Natural killer cell (primary cell): ENCODE measurements around the gene ZNF24. TPM values are rescaled to one million over a fixed set of nuclear protein-coding genes. Genes with fewer than 3 reads are reported as not detected.

Source experiments
- ATAC-seq, 3 donors: fragments of 150-1000 bp in 2 of 3; fragments of 200-7000 bp in 1 of 3; cut with Tn5 transposase; 1 replicate in 1 of 3; 2 replicates in 2 of 3; pipeline ENCODE4 v1.10.0; 2021; ENCODE audit warnings: mild to moderate bottlenecking in 2 of 3, moderate library complexity in 2 of 3
- DNase-seq, 2 donors: peaks; one replicate each; pipeline versions ENCODE4 v3.0.0 to v3.0.0-alpha.2; 2013 to 2021; ENCODE audit warnings: mixed read lengths in 1 of 2
- H3K27ac ChIP-seq: one replicate; pipeline ENCODE4 v1.5.1; 2013; ENCODE audit warnings: mild to moderate bottlenecking, low read length
- H3K27me3 ChIP-seq: one replicate; pipeline ENCODE4 v1.6.1; 2013; ENCODE audit warnings: low read length; ENCODE audit not compliant: control insufficient read depth, insufficient read depth
- H3K36me3 ChIP-seq: one replicate; pipeline ENCODE4 v1.6.1; 2013; ENCODE audit warnings: low read length; ENCODE audit not compliant: control insufficient read depth, insufficient read depth
- H3K4me1 ChIP-seq: one replicate; pipeline ENCODE4 v1.6.1; 2013; ENCODE audit warnings: low read length; ENCODE audit not compliant: control insufficient read depth, insufficient read depth
- H3K4me3 ChIP-seq: one replicate; pipeline ENCODE4 v1.5.1; 2013; ENCODE audit warnings: low read length
- H3K9me3 ChIP-seq: one replicate; pipeline ENCODE4 v1.6.1; 2013; ENCODE audit warnings: low read length; ENCODE audit not compliant: control insufficient read depth, insufficient read depth
- H3K27ac Mint-ChIP-seq, 2 donors: one replicate each; pipeline ENCODE4 v1.8.0; 2022; ENCODE audit warnings: mild to moderate bottlenecking in 2 of 2, mixed read lengths in 2 of 2, moderate library complexity in 1 of 2
- H3K27me3 Mint-ChIP-seq, 2 donors: one replicate each; pipeline ENCODE4 v1.8.0; 2022; ENCODE audit warnings: low read depth in 2 of 2, mixed read lengths in 2 of 2
- H3K36me3 Mint-ChIP-seq: one replicate; pipeline ENCODE4 v1.8.0; 2022; ENCODE audit warnings: mixed read lengths
- H3K4me1 Mint-ChIP-seq, 2 donors: one replicate each; pipeline ENCODE4 v1.8.0; 2022; ENCODE audit warnings: mixed read lengths in 2 of 2
- H3K4me3 Mint-ChIP-seq: one replicate; pipeline ENCODE4 v1.8.0; 2022; ENCODE audit warnings: mild to moderate bottlenecking, moderate library complexity, mixed read lengths
- H3K9me3 Mint-ChIP-seq, 2 donors: one replicate each; pipeline ENCODE4 v1.8.0; 2022; ENCODE audit warnings: mixed read lengths in 2 of 2
- CTCF ChIP-seq: fragments of 200-600 bp; IDR thresholded peaks from one replicate; pipeline ENCODE4 v1.8.0; 2022; ENCODE audit warnings: antibody characterized with exemption
- WGBS: methylation state at CpG from one replicate; pipeline ENCODE4 v1.1.7; 2013; ENCODE audit warnings: missing lambda C conversion rate; ENCODE audit not compliant: insufficient coverage; 5-methylcytosine and 5-hydroxymethylcytosine counted together
- intact Hi-C: fragments of 100-400 bp; cut with micrococcal nuclease; formaldehyde crosslinking; loops from one replicate; pipeline ENCODE4 v1.14.2; 2022
- total RNA-seq, 4 donors: library from RNA; stranded (reverse); fragments of 120-200 nt in 1 of 4; gene quantifications; one replicate each; pipeline versions ENCODE4 v1.2.3 to v1.2.4, GENCODE V29; 2013 to 2022

ZNF24 gene
- total RNA-seq, 3 donors from 2014 or later (not counting 1 experiment from before 2014, with no cell fraction given), result 50.4 to 63.9 (median 58.2) TPM

GRCh38 chr18:35377875-35378573 is 33.8 kb upstream of the ZNF24 start:
- H3K9me3 ChIP-seq, result no peaks in the 10 kb centered on the region
- intact Hi-C loops, result loop anchor here (2.0 kb wide), 1 partner anchor 33 kb away; the partner anchor contains the start of gene ZNF24
- ATAC-seq (no peak), DNase-seq (no peak)
- no peaks in the 10 kb centered on the region for H3K27me3 ChIP-seq
- H3K36me3 Mint-ChIP-seq, result no peaks in the 10 kb centered on the region
- peak overlapping the region; percentile 75 for H3K4me3 Mint-ChIP-seq
- no peak for TF ChIP-seq CTCF
- H3K4me1 Mint-ChIP-seq, result peaks cover 5 to 13% of the 10 kb centered on the region in 2 donors
- WGBS, result 91% methylated on average over 9 of the region's 14 CpGs
- H3K27ac Mint-ChIP-seq, result peak overlapping the region; percentile 17 to 88
- peaks cover 10% of the 10 kb centered on the region for H3K4me1 ChIP-seq
- H3K4me3 ChIP-seq, result no peak overlapping the region
- no peaks in the 10 kb centered on the region for H3K27me3 Mint-ChIP-seq
- H3K27ac ChIP-seq, result no peak overlapping the region
- no peaks in the 10 kb centered on the region for H3K36me3 ChIP-seq
- no peaks in the 10 kb centered on the region for H3K9me3 Mint-ChIP-seq

GRCh38 chr18:35376742-35377695 is 32.8 kb upstream of the ZNF24 start, which contains the start of gene ZNF396:
TSS of gene ZNF396 (minus strand) at chr18:35377337. CDS start at chr18:35374292, 3,045 bp downstream.
- H3K27ac Mint-ChIP-seq, result peak within 1 kb of the TSS; percentile 59 to 88
- no peaks in the 10 kb centered on the region for H3K27me3 Mint-ChIP-seq
- no peaks in the 10 kb centered on the region for H3K36me3 ChIP-seq
- DNase-seq (peak; percentile 68 to 82), ATAC-seq (peak; percentile 80 to 84 (median 81))
- no peaks in the 10 kb centered on the region for H3K9me3 ChIP-seq
- H3K4me1 ChIP-seq, result peaks cover 10% of the 10 kb centered on the region
- 4% methylated on average over 78 of the region's 78 CpGs for WGBS
- H3K9me3 Mint-ChIP-seq, result no peaks in the 10 kb centered on the region
- peak within 1 kb of the TSS; percentile 78 for H3K4me3 ChIP-seq
- peaks cover 5 to 13% of the 10 kb centered on the region in 2 donors for H3K4me1 Mint-ChIP-seq
- H3K4me3 Mint-ChIP-seq, result peak within 1 kb of the TSS; percentile 89
- intact Hi-C loops, result loop anchor here (2.0 kb wide), 1 partner anchor 32 kb away; the partner anchor contains the start of gene ZNF24
- no peak within 1 kb of the TSS for H3K27ac ChIP-seq
- H3K27me3 ChIP-seq, result no peaks in the 10 kb centered on the region
- no peaks in the 10 kb centered on the region for H3K36me3 Mint-ChIP-seq
- TF ChIP-seq CTCF, result no peak

- no peaks in the 10 kb centered on the region for H3K27me3 Mint-ChIP-seq
- whole genome bisulfite sequencing, result 4% methylated on average over 13 of the region's 13 CpGs
- Histone ChIP-seq H3K27ac (no peak overlapping the region), H3K4me3 (peak overlapping the region; percentile 78), H3K4me1 (peaks cover 10% of the 10 kb centered on the region), H3K36me3 (no peaks in the 10 kb centered on the region), H3K9me3 (no peaks in the 10 kb centered on the region), H3K27me3 (no peaks in the 10 kb centered on the region)
- TF ChIP-seq CTCF, result no peak
- H3K27ac Mint-ChIP-seq, result peak overlapping the region; percentile 59 to 88
- peak overlapping the region; percentile 89 for H3K4me3 Mint-ChIP-seq
- intact Hi-C loops, result loop anchor here (2.0 kb wide), 1 partner anchor 32 kb away; the partner anchor contains the start of gene ZNF24
- DNase-seq, result peak in 1 of 2 donors; percentile 45
- peaks cover 5 to 13% of the 10 kb centered on the region in 2 donors for H3K4me1 Mint-ChIP-seq
- H3K9me3 Mint-ChIP-seq, result no peaks in the 10 kb centered on the region
- peak; percentile 53 to 73 (median 64) for ATAC-seq
- no peaks in the 10 kb centered on the region for H3K36me3 Mint-ChIP-seq
Observed at GRCh38 chr18:35376393-35376741, 32.1 kb upstream of the ZNF24 start.
